Heart left ventricle (tissue), 16 donors: ENCODE measurements around the gene PHLPP2. TPM values are rescaled to one million over a fixed set of nuclear protein-coding genes. Genes with fewer than 3 reads are reported as not detected.
A peak's percentile ranks its signal among the peaks of the same experiment; 100 is the strongest.

ENCODE experiments used
- ATAC-seq, 4 donors: fragments of 200-7000 bp; cut with Tn5 transposase; one replicate each; pipeline ENCODE4 v1.9.1; 2020 to 2022; ENCODE audit warnings: moderate library complexity in 4 of 4, mild to moderate bottlenecking in 3 of 4, moderate number of reproducible peaks in 1 of 4
- DNase-seq, 5 donors: peaks; one replicate each; pipeline ENCODE4 v3.0.0-alpha.2; 2020
- H3K27ac ChIP-seq, 12 donors: fragments of 200-600 bp; sonication (generic) in 4 of 12; one replicate each; pipeline versions ENCODE4 v1.5.0 to v1.8.0; 2016 to 2022; ENCODE audit warnings: mild to moderate bottlenecking in 2 of 12
- H3K27me3 ChIP-seq, 9 donors: fragments of 200-600 bp; sonication (generic) in 2 of 9; one replicate each; pipeline versions ENCODE4 v1.5.1 to v1.8.0; 2016 to 2022; ENCODE audit warnings: mild to moderate bottlenecking in 3 of 9
- H3K36me3 ChIP-seq, 9 donors: fragments of 200-600 bp; sonication (generic) in 2 of 9; one replicate each; pipeline versions ENCODE4 v1.5.0 to v1.8.0; 2018 to 2022; ENCODE audit warnings: mild to moderate bottlenecking in 2 of 9
- H3K4me1 ChIP-seq, 12 donors: fragments of 200-600 bp; sonication (generic) in 4 of 12; one replicate each; pipeline versions ENCODE4 v1.5.0 to v1.8.0; 2016 to 2022; ENCODE audit warnings: mild to moderate bottlenecking in 3 of 12
- H3K4me3 ChIP-seq, 12 donors: fragments of 200-600 bp; sonication (generic) in 4 of 12; one replicate each; pipeline versions ENCODE4 v1.5.0 to v1.8.0; 2017 to 2022; ENCODE audit warnings: mild to moderate bottlenecking in 9 of 12, moderate library complexity in 4 of 12
- H3K9me3 ChIP-seq, 12 donors: fragments of 200-600 bp; sonication (generic) in 4 of 12; one replicate each; pipeline versions ENCODE4 v1.5.0 to v1.8.0; 2016 to 2022; ENCODE audit warnings: mild to moderate bottlenecking in 1 of 12
- POLR2A ChIP-seq, 2 donors: fragments of 450-650 bp; IDR thresholded peaks; one replicate each; pipeline ENCODE4 v1.6.1; 2017; ENCODE audit warnings: antibody characterized with exemption in 2 of 2, mild to moderate bottlenecking in 2 of 2, moderate library complexity in 2 of 2
- WGBS, 4 donors: extraction: QIAGEN DNeasy Blood & Tissue Kit in 2 of 4; methylation state at CpG; one replicate each; pipeline versions ENCODE4 v1.1.5 to v1.1.7; 2013 to 2018; 5-methylcytosine and 5-hydroxymethylcytosine counted together
- intact Hi-C, 10 donors: fragments of 100-400 bp; cut with DNase I; formaldehyde crosslinking; loops; one replicate each; pipeline versions ENCODE4 v1.11.1 to v1.14.2; 2022
- polyA plus RNA-seq, 2 donors: library from polyadenylated mRNA; stranded (reverse); fragments of 200-250 nt; gene quantifications; one replicate each; pipeline ENCODE4 v1.2.3, GENCODE V29; 2013
- total RNA-seq, 9 donors: library from RNA; depleted of rRNA in 2 of 9; stranded (reverse); fragments of >200 nt in 2 of 9; fragmentation: NEBNext Ultra II Directional in 3 of 9; extraction: Animal tissue kit (Norgen Biotek cat#: 25700) in 3 of 9; gene quantifications; one replicate each; pipeline versions ENCODE4 v1.1.0 to v1.2.4, GENCODE V29; 2016 to 2023
- TF ChIP-seq, protein P1 (sequence below), 12 donors: fragments of 200-600 bp; sonication (generic) in 4 of 12; IDR thresholded peaks; one replicate each; pipeline versions ENCODE4 v1.5.0 to v1.8.0; 2018 to 2022; ENCODE audit warnings: antibody characterized with exemption in 12 of 12, mild to moderate bottlenecking in 5 of 12
- donor health status: ischemic (EF 13 %, LVEDD 7.1; RV severe dilation, severe dysfunction).
- donor health status: healthy with polysubstance abuse.
- donor health status: DM: no; HTN: yes; CAD: no.
- donor health status: DM: no; HTN: no; CAD: no.
- donor health status: ischemic (EF 25% LVEDD 6.9; RV normal size, moderate dysfunction).
- donor health status: ischemic (EF 25% LVEDD 5.7; RV mildly dilated, moderate dysfunction).
- donor health status: healthy.
- donor health status: DM: yes; HTN: yes; CAD: no.
- donor health status: ischemic (EF 35%, LVEDD 5.7; RV mildly dilated, moderate dysfunction).
- donor health status: nonischemic (EF 11% LVEDD 7.7; RV severe dilation, severe dysfunction).
- donor health status: DM: yes; HTN: yes; CAD: no.
- donor health status: PGD.
- donor health status: ischemic (EF 29% LVEDD 5.4; RV normal size, mild dysfunction).
- donor health status: nonischemic (EF 23%, LVEDD 6.1; RV moderate dilation, normal function).

The PHLPP2 gene
- total and polyA plus RNA-seq, 11 donors = 0.99 to 7.4 (median 3.1) TPM

DNA sequence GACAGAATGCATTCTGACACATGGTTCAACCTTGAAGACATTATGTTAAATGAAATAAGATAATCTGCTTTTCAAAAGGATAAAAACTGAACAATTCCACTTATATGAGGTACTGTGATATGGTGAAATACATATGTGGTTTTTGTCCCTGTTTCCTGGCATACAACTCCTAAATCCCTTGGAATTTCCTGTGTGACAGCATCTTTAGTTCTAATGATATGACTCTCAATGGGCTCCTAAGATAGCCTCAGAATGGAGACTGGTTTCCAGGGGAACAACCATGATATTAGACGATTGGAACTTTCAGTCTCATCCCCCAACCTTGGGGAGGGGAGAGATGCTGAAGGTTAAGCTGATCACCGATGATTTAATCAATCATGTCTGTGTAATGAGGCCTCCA lies 37.7 kb upstream of the PHLPP2 start:
- DNase-seq = no peak
- Histone ChIP-seq H3K9me3 (no peaks in the 10 kb centered on the region), H3K36me3 (peaks cover 0 to 100% (median 90%) of the 10 kb centered on the region in 9 donors), H3K27me3 (no peaks in the 10 kb centered on the region), H3K27ac (no peak overlapping the region), H3K4me1 (peaks cover 0 to 13% (median 5%) of the 10 kb centered on the region in 12 donors), H3K4me3 (no peak overlapping the region)
- 73 to 79% (median 74%) methylated on average over 2 of the region's 2 CpGs for WGBS, 4 donors
- no peak for TF ChIP-seq POLR2A (IDR thresholded peaks at IDR 0.05)
- TF ChIP-seq, protein P1, sequence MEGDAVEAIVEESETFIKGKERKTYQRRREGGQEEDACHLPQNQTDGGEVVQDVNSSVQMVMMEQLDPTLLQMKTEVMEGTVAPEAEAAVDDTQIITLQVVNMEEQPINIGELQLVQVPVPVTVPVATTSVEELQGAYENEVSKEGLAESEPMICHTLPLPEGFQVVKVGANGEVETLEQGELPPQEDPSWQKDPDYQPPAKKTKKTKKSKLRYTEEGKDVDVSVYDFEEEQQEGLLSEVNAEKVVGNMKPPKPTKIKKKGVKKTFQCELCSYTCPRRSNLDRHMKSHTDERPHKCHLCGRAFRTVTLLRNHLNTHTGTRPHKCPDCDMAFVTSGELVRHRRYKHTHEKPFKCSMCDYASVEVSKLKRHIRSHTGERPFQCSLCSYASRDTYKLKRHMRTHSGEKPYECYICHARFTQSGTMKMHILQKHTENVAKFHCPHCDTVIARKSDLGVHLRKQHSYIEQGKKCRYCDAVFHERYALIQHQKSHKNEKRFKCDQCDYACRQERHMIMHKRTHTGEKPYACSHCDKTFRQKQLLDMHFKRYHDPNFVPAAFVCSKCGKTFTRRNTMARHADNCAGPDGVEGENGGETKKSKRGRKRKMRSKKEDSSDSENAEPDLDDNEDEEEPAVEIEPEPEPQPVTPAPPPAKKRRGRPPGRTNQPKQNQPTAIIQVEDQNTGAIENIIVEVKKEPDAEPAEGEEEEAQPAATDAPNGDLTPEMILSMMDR (IDR thresholded peaks at IDR 0.05) = no peak
- intact Hi-C loops = no loop called here
- no peak for ATAC-seq

DNA sequence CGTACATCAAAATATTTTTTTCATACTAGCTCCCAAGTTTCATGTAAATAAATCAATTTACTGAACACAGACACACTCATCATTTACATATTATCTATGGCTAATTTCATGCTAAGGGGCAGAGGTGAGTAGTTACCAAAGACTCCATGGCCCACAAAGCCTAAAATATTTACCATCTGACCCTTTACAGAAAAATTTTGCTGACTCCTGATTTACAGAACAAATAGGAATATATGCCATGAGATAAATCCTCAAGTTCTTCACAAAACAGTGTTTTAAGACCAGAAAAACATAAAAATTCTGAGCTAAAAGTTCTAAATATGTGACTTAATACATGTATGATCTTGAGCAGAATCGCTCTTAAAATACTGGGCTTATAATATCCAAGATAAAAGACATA lies 36.6 kb upstream of the PHLPP2 start:
- peaks cover 0 to 100% (median 96%) of the 10 kb centered on the region in 9 donors for H3K36me3 ChIP-seq
- no peaks in the 10 kb centered on the region for H3K27me3 ChIP-seq
- intact Hi-C loops = no loop called here
- H3K4me3 ChIP-seq = no peak overlapping the region
- TF ChIP-seq, protein P1 (IDR thresholded peaks at IDR 0.05) = no peak
- no peak for TF ChIP-seq POLR2A (IDR thresholded peaks at IDR 0.05)
- ATAC-seq (no peak), DNase-seq (no peak)
- peaks cover 0 to 9% (median 0%) of the 10 kb centered on the region in 12 donors for H3K4me1 ChIP-seq
- H3K27ac ChIP-seq = no peak overlapping the region
- WGBS, 4 donors = 95 to 98% (median 96%) methylated on average over 2 of the region's 2 CpGs
- H3K9me3 ChIP-seq = no peaks in the 10 kb centered on the region

DNA sequence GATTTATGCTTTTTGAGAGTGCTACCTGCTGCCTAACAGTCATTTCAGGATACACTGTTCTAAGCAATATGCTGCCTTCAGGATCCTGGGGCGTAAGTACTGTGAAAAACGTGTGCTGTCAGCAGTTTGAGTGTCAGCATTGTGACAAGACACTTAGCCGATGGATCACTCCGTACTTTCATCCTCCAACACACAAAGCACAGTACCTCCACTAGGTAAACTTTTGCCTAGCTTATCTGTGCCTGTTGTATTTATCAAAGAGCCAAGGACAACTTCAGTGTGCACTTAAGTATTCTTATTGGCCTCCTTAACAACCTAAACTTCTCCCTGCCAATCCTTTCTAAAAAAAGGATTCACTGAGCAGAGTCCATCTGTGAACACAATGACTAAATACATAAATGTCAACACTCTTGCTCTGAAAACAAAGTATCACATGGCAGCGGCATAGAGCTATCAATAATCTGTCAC lies 33.8 kb upstream of the PHLPP2 start:
- 40 to 63% (median 57%) methylated on average over 5 of the region's 5 CpGs for WGBS, 4 donors
- intact Hi-C loops = no loop called here
- no peaks in the 10 kb centered on the region for H3K9me3 ChIP-seq
- no peak overlapping the region for H3K27ac ChIP-seq
- TF ChIP-seq, protein P1 (IDR thresholded peaks at IDR 0.05) = no peak
- no peak for TF ChIP-seq POLR2A (IDR thresholded peaks at IDR 0.05)
- H3K4me1 ChIP-seq = peaks cover 0 to 9% (median 0%) of the 10 kb centered on the region in 12 donors
- no peak overlapping the region for H3K4me3 ChIP-seq
- DNase-seq = no peak
- ATAC-seq = peak; percentile 79 to 94 (median 86)
- H3K27me3 ChIP-seq = no peaks in the 10 kb centered on the region
- peaks cover 0 to 100% (median 100%) of the 10 kb centered on the region in 9 donors for H3K36me3 ChIP-seq

DNA sequence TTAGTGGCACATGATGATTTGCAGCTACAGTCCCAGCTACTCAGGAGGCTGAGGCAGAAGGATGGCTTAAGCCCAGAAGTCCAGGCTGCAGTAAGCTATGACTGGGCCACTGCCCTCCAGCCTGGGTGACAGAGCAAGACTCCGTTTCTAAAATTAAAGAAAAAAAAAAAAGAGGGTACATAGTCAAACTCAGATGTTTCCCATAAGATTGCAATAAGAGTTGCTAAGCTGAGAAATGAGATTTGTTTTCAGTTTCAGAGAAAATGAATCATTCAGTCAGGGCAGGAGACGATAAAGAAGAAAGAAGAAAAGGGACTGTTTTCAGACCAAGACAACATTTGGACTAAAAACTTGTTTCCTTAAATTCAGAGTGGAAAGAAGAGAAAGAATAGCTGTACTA lies 30.2 kb upstream of the PHLPP2 start:
- Histone ChIP-seq H3K4me3 (no peak overlapping the region), H3K27ac (no peak overlapping the region), H3K9me3 (no peaks in the 10 kb centered on the region), H3K4me1 (peaks cover 0 to 9% (median 0%) of the 10 kb centered on the region in 12 donors), H3K36me3 (peaks cover 0 to 100% (median 82%) of the 10 kb centered on the region in 9 donors), H3K27me3 (no peaks in the 10 kb centered on the region)
- no peak for DNase-seq
- intact Hi-C loops = no loop called here
- ATAC-seq = no peak
- no peak for TF ChIP-seq POLR2A (IDR thresholded peaks at IDR 0.05)
- TF ChIP-seq, protein P1 (IDR thresholded peaks at IDR 0.05) = no peak
- WGBS, 4 donors = 86 to 93% (median 90%) methylated on average over 2 of the region's 2 CpGs
